ENCODE results near the gene TFCP2L1. TPM values are rescaled to one million over a fixed set of nuclear protein-coding genes. Genes with fewer than 3 reads are reported as not detected.

Gene TFCP2L1
- total RNA-seq, 2 donors from 2014 or later = 11.5 to 25.7 TPM

- no peak for DNase-seq (ENCODE audit: low spot score)
- Histone ChIP-seq H3K27me3 (replicated peaks; ENCODE audit: insufficient read depth) (no peaks in the 10 kb centered on the region), H3K4me1 (replicated peaks) (no peaks in the 10 kb centered on the region), H3K4me3 (no peak overlapping the region), H3K9me3 (no peaks in the 10 kb centered on the region), H3K27ac (no peak overlapping the region), H3K36me3 (no peaks in the 10 kb centered on the region)
- WGBS = 100% methylated on average over 1 of the region's 1 CpG
- TF ChIP-seq CTCF (IDR thresholded peaks at IDR 0.05) = no peak
- TF ChIP-seq POLR2A (IDR thresholded peaks at IDR 0.05) = no peak
- TF ChIP-seq POLR2AphosphoS5 (IDR thresholded peaks at IDR 0.05) = no peak
- intact Hi-C loops (cut with DNase I) = no loop called here
Measured at GRCh38 chr2:121172456-121172855, 112.5 kb downstream of the TFCP2L1 start.

- H3K36me3 ChIP-seq = no peaks in the 10 kb centered on the region
- no peaks in the 10 kb centered on the region for H3K27me3 ChIP-seq (replicated peaks; ENCODE audit: insufficient read depth)
- H3K4me3 ChIP-seq = no peak overlapping the region
- intact Hi-C loops (cut with DNase I) = no loop called here
- TF ChIP-seq CTCF (IDR thresholded peaks at IDR 0.05) (no peak), POLR2A (IDR thresholded peaks at IDR 0.05) (no peak), POLR2AphosphoS5 (IDR thresholded peaks at IDR 0.05) (no peak)
- no peaks in the 10 kb centered on the region for H3K9me3 ChIP-seq
- H3K27ac ChIP-seq = no peak overlapping the region
- DNase-seq (ENCODE audit: low spot score) = no peak
- H3K4me1 ChIP-seq (replicated peaks) = no peaks in the 10 kb centered on the region
- WGBS = 75% methylated on average over 7 of the region's 7 CpGs
Measured at GRCh38 chr2:121171625-121172119, 113.3 kb downstream of the TFCP2L1 start.

- no peak for TF ChIP-seq POLR2A (IDR thresholded peaks at IDR 0.05)
- TF ChIP-seq POLR2AphosphoS5 (IDR thresholded peaks at IDR 0.05) = no peak
- no peak for TF ChIP-seq CTCF (IDR thresholded peaks at IDR 0.05)
- no peak for DNase-seq (ENCODE audit: low spot score)
- H3K27ac ChIP-seq = no peak overlapping the region
- H3K4me1 ChIP-seq (replicated peaks) = no peaks in the 10 kb centered on the region
- no peak overlapping the region for H3K4me3 ChIP-seq
- intact Hi-C loops (cut with DNase I) = no loop called here
- H3K36me3 ChIP-seq = no peaks in the 10 kb centered on the region
- WGBS = 87% methylated on average over 1 of the region's 1 CpG
- H3K9me3 ChIP-seq = no peaks in the 10 kb centered on the region
- H3K27me3 ChIP-seq (replicated peaks; ENCODE audit: insufficient read depth) = no peaks in the 10 kb centered on the region
Measured at GRCh38 chr2:121170577-121170976, 114.4 kb downstream of the TFCP2L1 start.

GRCh38 chr2:121167411-121167810 lies 117.6 kb downstream of the TFCP2L1 start:
- H3K4me3 ChIP-seq = no peak overlapping the region
- no peaks in the 10 kb centered on the region for H3K36me3 ChIP-seq
- no peak overlapping the region for H3K27ac ChIP-seq
- DNase-seq (ENCODE audit: low spot score) = no peak
- no peaks in the 10 kb centered on the region for H3K27me3 ChIP-seq (replicated peaks; ENCODE audit: insufficient read depth)
- no peaks in the 10 kb centered on the region for H3K9me3 ChIP-seq
- H3K4me1 ChIP-seq (replicated peaks) = no peaks in the 10 kb centered on the region
- intact Hi-C loops (cut with DNase I) = no loop called here
- TF ChIP-seq POLR2A (IDR thresholded peaks at IDR 0.05) (no peak), POLR2AphosphoS5 (IDR thresholded peaks at IDR 0.05) (no peak), CTCF (IDR thresholded peaks at IDR 0.05) (no peak)
- 57% methylated on average over 4 of the region's 4 CpGs for WGBS

Other genes starting within 250 kb of the TFCP2L1 start
- not detected for gene RNU4ATAC, start 245.7 kb upstream of the TFCP2L1 start, total RNA-seq